Tibial artery (tissue), 4 donors: ENCODE data around the gene ELFN1.

Source experiments
- DNase-seq, 2 donors: peaks; one replicate each; pipeline ENCODE4 v3.0.0-alpha.2; 2019
- H3K27ac ChIP-seq, 2 donors: fragments of 200-600 bp; sonication (generic) in 1 of 2; 1 replicate in 1 of 2; 2 replicates in 1 of 2; pipeline ENCODE4 v1.5.1; 2018 to 2019; ENCODE audit warnings: mild to moderate bottlenecking in 1 of 2
- H3K27me3 ChIP-seq, 2 donors: fragments of 200-600 bp; sonication (generic) in 1 of 2; one replicate each; pipeline versions ENCODE4 v1.5.1 to v1.6.0; 2016 to 2019
- H3K36me3 ChIP-seq, 3 donors: fragments of 200-600 bp; sonication (generic) in 2 of 3; one replicate each; pipeline ENCODE4 v1.5.1; 2016 to 2019; ENCODE audit warnings: mild to moderate bottlenecking in 2 of 3
- H3K4me1 ChIP-seq, 4 donors: fragments of 200-600 bp; sonication (generic) in 2 of 4; 1 replicate in 3 of 4; 2 replicates in 1 of 4; pipeline ENCODE4 v1.5.1; 2016 to 2019
- H3K4me3 ChIP-seq, 2 donors: fragments of 200-600 bp; sonication (generic) in 1 of 2; 1 replicate in 1 of 2; 2 replicates in 1 of 2; pipeline ENCODE4 v1.5.1; 2018 to 2019; ENCODE audit warnings: mild to moderate bottlenecking in 2 of 2
- H3K9me3 ChIP-seq, 3 donors: fragments of 200-600 bp; sonication (generic) in 1 of 3; one replicate each; pipeline ENCODE4 v1.5.1; 2016 to 2019
- intact Hi-C: fragments of 100-400 bp; cut with DNase I; formaldehyde crosslinking; loops from one replicate; pipeline ENCODE4 v1.15.0; 2023; ENCODE audit warnings: low total_unique reads
- TF ChIP-seq, protein P1 (sequence below), 2 experiments: fragments of 200-600 bp in 1 of 2; fragments of 450-650 bp in 1 of 2; IDR thresholded peaks; one replicate each; pipeline ENCODE4 v1.5.1; 2017 to 2019; ENCODE audit warnings: antibody characterized with exemption in 2 of 2, mild to moderate bottlenecking in 1 of 2, moderate library complexity in 1 of 2

The ELFN1 gene

DNA sequence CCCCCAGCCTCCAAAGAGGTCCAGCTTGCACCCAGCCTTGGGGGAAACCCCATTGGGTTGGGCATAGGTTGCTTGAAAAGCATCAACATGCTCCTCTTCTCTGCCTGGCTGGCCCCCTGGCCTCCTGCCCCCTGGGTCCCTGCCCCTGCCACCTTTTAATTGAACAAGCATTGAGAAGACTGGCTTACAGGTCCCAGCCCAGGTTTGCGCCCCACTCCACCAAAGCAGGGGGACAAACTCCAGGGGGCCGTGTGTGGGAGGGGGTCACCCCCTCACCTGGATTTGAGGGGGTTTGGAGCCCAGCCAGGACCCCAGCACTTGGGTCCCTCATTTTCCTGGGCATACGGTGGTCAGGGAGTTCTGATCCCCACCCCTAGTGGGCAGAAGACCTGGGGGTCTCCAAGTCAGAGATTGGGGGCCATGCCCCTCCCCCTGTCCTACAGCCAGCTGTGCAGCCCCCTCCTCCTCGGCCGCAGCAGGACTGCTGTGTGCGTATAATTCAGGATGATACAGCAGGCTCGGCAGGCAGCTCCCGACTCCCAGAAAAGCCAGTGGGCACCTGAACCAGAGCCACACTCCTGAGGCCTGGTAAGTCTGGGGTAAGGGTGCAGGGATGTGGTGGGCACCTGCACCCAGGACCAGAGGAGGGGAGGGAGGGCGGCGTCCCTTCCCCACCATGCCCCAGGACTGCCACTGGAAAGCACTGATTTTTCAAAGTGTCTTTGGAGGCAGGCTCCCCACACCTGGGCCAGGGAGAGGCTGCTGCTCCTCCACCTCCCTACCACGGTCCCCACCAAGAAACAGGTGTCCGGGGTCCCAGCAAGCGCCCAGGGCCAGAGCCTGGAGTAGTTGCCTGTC is 1.7 kb downstream of the ELFN1 start:
- Histone ChIP-seq H3K27ac (no peak overlapping the region), H3K9me3 (no peaks in the 10 kb centered on the region), H3K27me3 (peaks cover 0 to 99% of the 10 kb centered on the region in 2 donors), H3K4me1 (peaks cover 0 to 38% (median 27%) of the 10 kb centered on the region in 4 donors), H3K36me3 (no peaks in the 10 kb centered on the region), H3K4me3 (no peak overlapping the region)
- intact Hi-C loops, result loop anchor here (10.0 kb wide), 1 partner anchor 673 kb away; no protein-coding TSS in a partner anchor
- TF ChIP-seq, protein P1, sequence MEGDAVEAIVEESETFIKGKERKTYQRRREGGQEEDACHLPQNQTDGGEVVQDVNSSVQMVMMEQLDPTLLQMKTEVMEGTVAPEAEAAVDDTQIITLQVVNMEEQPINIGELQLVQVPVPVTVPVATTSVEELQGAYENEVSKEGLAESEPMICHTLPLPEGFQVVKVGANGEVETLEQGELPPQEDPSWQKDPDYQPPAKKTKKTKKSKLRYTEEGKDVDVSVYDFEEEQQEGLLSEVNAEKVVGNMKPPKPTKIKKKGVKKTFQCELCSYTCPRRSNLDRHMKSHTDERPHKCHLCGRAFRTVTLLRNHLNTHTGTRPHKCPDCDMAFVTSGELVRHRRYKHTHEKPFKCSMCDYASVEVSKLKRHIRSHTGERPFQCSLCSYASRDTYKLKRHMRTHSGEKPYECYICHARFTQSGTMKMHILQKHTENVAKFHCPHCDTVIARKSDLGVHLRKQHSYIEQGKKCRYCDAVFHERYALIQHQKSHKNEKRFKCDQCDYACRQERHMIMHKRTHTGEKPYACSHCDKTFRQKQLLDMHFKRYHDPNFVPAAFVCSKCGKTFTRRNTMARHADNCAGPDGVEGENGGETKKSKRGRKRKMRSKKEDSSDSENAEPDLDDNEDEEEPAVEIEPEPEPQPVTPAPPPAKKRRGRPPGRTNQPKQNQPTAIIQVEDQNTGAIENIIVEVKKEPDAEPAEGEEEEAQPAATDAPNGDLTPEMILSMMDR (IDR thresholded peaks at IDR 0.05), result no peak
- peak; percentile 10 to 51 for DNase-seq

DNA sequence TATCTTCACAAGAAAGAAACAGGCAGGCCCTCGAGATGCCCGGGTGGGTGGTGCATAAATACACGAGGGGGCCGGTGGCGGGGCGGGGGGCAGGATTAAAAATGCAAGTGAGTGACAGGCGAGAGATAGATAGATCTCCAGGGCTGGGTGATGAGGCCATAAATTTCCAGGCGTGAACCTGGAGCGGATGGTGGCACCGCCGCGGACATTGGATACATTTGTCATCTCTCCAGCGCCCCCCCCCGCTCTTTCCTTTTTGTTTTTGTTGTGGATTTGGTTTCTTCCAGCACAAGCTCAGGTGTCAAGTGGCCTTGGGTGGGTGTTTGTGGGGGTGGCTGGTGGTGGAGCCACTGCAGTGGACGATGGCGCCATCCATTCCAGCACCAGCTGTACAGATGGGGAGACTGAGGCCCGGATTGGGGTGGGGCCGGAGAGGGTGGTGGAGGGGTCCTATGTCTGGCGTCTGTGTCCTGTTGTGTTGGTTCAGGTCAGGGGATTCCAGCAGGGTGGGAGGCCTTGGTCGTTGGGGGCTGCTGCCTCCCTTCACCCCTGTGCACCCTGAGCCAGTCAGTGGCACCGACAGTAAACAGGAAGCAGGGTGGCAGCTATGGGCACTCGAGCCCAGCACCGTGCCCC is 2.9 kb downstream of the ELFN1 start:
- Histone ChIP-seq H3K4me1 (peaks cover 0 to 26% (median 16%) of the 10 kb centered on the region in 4 donors), H3K9me3 (no peaks in the 10 kb centered on the region), H3K4me3 (no peak overlapping the region), H3K36me3 (no peaks in the 10 kb centered on the region), H3K27ac (no peak overlapping the region), H3K27me3 (peaks cover 0 to 98% of the 10 kb centered on the region in 2 donors)
- intact Hi-C loops, result loop anchor here (10.0 kb wide), 1 partner anchor 672 kb away; no protein-coding TSS in a partner anchor
- TF ChIP-seq, protein P1 (IDR thresholded peaks at IDR 0.05), result no peak
- DNase-seq, result peak; percentile 15 to 48

DNA sequence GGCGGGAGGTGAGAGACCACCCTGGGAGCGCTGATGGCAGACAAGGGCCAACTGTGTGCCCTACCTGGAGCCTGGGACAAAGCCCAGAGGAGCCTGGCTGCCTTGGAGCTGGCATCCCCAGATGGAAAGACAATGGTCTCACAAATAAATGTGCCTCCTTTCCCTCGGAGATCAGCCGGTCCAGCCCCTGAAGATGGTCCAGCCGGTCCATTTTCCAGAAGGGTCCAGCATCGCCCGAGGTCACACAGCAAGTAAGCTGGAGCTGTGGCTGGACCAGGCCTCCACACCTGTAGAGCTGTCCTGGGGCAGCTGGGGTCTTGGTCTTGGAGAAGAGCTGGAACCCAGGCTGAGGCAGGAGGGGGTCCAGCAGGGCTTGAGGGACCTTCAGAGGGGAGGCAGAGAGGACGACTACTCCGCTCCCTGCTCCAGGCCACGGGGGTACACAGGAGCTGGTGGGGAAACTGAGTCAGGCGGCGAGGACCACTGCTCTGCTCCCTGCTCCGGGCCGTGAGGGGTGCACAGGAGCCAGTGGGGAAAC is 3.6 kb downstream of the ELFN1 start:
- Histone ChIP-seq H3K4me1 (peaks cover 0 to 23% (median 15%) of the 10 kb centered on the region in 4 donors), H3K27me3 (peaks cover 0 to 98% of the 10 kb centered on the region in 2 donors)
- no peak for DNase-seq

DNA sequence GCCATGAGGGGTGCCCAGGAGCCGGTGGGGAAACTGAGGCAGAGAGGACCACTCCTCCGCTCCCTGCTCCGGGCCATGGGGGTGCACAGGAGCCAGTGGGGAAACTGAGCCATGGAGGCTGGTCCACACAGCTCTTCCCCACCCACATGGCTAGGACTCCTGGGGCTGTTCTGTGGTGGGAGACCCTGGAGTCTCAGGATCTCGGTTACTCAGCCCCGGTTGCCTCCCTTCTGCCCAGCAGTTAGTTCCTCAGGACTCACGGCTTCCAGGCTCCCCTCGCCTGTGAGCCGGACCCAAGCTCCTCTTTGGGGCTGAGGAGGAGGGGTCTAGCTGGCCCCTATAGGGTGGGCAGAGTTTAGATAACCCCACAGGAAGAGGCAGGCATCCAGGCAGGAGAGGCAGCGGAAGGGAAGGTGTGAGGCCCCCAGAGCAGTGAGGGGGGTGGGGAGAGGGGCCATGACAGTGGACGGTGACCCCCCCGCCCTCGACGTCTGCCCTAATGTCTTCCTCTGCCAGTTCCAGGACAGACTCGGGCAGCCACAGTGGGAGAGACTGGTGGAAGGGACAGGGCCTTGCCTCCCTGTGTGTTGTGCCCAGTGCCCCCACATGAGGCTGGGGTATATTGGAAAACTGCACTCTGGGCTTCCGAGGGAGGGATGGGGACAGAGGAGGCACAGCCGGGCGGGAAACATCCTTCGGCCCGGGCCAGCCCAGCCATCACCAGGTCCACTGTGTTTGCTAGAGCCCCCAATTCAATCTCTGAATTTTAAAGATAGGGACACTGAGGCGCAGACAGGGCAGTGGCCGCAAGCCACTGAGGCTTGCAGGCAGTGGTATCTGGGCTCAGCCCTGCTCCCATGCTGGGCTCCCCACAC is 4.3 kb downstream of the ELFN1 start:
- Histone ChIP-seq H3K9me3 (no peaks in the 10 kb centered on the region), H3K36me3 (no peaks in the 10 kb centered on the region), H3K27ac (no peak overlapping the region), H3K4me1 (peaks cover 0 to 18% (median 14%) of the 10 kb centered on the region in 4 donors), H3K27me3 (peaks cover 0 to 98% of the 10 kb centered on the region in 2 donors), H3K4me3 (no peak overlapping the region)
- intact Hi-C loops, result loop anchor here (10.0 kb wide), 1 partner anchor 670 kb away; no protein-coding TSS in a partner anchor
- peak; percentile 6 to 51 for DNase-seq
- TF ChIP-seq, protein P1 (IDR thresholded peaks at IDR 0.05), result no peak

More for the DNA sequence above, 3.6 kb downstream of the ELFN1 start:
- TF ChIP-seq, protein P1 (IDR thresholded peaks at IDR 0.05), result no peak
- no peak overlapping the region for H3K4me3 ChIP-seq
- H3K9me3 ChIP-seq, result no peaks in the 10 kb centered on the region
- intact Hi-C loops, result loop anchor here (10.0 kb wide), 1 partner anchor 671 kb away; no protein-coding TSS in a partner anchor
- no peak overlapping the region for H3K27ac ChIP-seq
- no peaks in the 10 kb centered on the region for H3K36me3 ChIP-seq
